Posterior cingulate gyrus (tissue), 11 donors: Measurements from ENCODE around the gene CLK3.
A peak's percentile ranks its signal among the peaks of the same experiment; 100 is the strongest.

ENCODE experiments used
- DNase-seq, 10 donors: peaks; one replicate each; pipeline versions ENCODE4 v3.0.0 to v3.0.0-alpha.2; 2020 to 2021; ENCODE audit warnings: mixed read lengths in 3 of 10
- intact Hi-C: fragments of 100-400 bp; cut with DNase I; formaldehyde crosslinking; loops from one replicate; pipeline ENCODE4 v1.15.1; 2023

The CLK3 gene

GRCh38 chr15:74663303-74664027, 47.8 kb downstream of the CLK3 start:
- intact Hi-C loops = no loop called here

GRCh38 chr15:74664028-74664616, 48.5 kb downstream of the CLK3 start:
- intact Hi-C loops = no loop called here
- DNase-seq = peak in 5 of 10 donors; percentile 10 to 84 (median 27)

More at GRCh38 chr15:74663303-74664027, 47.8 kb downstream of the CLK3 start:
- DNase-seq = no peak

DNA sequence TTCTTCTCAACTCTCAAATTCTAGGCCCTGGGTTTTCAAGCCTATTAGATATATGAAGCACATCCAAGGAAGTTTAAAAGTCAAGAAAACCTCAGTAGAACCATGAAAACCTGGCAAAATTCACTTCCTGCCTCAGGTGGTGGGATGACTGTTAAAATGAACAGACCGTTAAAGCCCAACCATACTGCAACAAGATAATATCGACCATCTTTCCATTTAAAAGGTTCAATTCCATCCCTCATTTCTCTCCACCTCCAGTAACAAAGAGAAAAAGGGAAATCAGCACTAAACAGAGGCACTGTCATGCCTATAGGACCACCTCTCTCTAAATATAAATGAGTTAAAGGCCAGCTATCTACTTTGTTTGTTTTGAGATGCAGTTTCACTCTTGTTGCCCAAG, 49.0 kb downstream of the CLK3 start:
- intact Hi-C loops = no loop called here
- no peak for DNase-seq

DNA sequence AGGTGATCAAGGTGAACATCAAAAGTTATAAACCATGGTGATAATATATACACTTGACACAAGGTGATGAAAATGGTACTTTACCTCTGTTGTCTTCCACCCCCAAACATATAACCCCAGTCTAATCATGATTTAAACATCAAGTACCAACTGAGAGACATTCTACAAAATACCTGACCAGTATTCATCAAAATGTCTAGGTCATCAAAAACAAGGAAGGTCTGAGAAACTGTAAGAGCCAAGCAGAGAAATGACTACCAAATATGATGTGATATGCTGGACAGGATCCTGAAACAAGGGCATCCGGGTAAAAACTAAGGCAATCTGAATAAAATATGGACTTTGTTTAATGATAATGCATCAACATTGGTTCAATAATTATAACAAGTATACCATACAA, 52.3 kb downstream of the CLK3 start:
- no peak for DNase-seq
- intact Hi-C loops = no loop called here

GRCh38 chr15:74669627-74670026, 54.0 kb downstream of the CLK3 start:
- intact Hi-C loops = no loop called here
- no peak for DNase-seq

- intact Hi-C loops = no loop called here
- DNase-seq = no peak
These were observed 58.5 kb downstream of the CLK3 start for GRCh38 chr15:74674161-74674560.

GRCh38 chr15:74676801-74677200, 61.2 kb downstream of the CLK3 start:
- DNase-seq = no peak
- intact Hi-C loops = no loop called here
